ENCODE measurements around the gene AMBP. TPM values are rescaled to one million over a fixed set of nuclear protein-coding genes. Genes with fewer than 3 reads are reported as not detected.

Gene AMBP
- total and polyA plus RNA-seq, 4 donors: 0.23 to 1.7 TPM; not detected in 2

DNA sequence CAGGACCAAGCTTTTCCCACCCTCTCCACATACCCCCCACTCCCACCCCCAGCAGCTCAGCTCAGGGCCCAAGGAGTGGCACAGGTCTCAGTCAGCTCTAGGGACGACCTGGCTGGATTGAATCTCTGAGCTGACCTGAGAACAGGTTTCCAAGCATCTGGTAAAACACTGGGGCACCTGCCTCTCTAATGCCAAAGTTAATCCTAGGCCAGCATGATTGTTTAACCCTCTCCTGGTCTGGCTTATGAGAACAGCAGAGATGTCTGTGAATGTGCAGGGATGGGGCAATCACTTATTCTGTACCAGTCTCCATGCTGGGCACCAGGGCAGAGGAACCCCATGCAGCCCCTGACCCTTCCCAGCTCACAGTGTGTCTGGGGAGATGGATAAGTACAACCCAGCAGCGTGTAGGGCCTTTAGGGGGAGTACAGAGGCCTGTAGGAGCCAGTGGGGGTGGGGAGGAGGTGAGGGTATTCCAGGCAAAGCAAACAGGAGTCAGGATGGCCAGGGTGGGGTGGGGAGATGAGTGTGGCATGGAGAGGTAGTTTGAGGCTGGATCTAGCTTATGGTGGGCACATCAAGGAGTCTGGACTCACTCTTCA lies 21.7 kb upstream of the AMBP start:
- no peaks in the 10 kb centered on the region for H3K9me3 ChIP-seq (ENCODE audit: control insufficient read depth, insufficient read depth, low read length)
- H3K27ac ChIP-seq (ENCODE audit: low read depth, low read length): no peak overlapping the region
- no peak for DNase-seq (ENCODE audit: low read depth in 4 of 6, low spot score in 6 of 6)
- H3K4me1 ChIP-seq (ENCODE audit: control insufficient read depth, insufficient read depth, low read length): peaks cover 23% of the 10 kb centered on the region
- peaks cover 5% of the 10 kb centered on the region for H3K36me3 ChIP-seq (ENCODE audit: control insufficient read depth, insufficient read depth, low read length)
- no peak overlapping the region for H3K4me3 ChIP-seq (ENCODE audit: low read depth, low read length)
- 64% methylated on average over 2 of the region's 2 CpGs for WGBS (ENCODE audit: insufficient coverage)
- H3K27me3 ChIP-seq (ENCODE audit: control insufficient read depth, insufficient read depth, low read length): peaks cover 17% of the 10 kb centered on the region

DNA sequence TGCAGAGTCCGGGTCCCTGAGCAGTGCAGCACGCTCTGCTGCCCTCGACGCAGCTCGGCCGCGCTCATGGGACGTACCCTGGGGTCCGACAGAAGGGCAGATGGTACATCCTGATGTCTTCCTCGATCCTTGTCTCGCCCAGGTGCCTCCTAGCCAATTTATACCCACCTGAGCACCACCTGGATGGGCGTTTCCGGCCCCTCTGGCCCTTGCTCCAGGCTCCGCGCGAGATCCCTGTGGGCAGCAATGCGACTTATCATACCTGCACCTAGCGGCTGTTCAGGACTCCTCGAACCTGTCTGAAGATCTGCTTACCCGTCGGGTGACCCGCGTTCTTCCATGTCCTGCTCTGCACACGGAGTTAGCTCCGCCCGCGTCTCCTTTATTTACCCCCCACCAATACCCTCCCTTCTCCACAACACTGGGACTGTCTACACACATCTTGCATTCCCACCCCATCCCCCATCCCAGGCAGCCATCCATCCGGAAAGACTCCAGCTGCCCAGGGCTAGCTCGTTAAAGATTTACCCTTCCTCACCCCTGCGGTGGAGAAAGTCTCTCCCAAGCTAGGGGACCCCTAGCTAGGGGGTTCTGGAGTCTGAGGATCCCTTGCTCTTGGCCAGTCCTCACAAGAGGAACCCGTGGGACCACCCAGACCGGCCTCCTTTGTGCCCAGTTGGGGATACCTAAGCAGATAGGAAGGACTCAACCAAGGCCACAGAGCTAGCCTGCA lies 21.0 kb upstream of the AMBP start, which contains the start of gene KIF12:
KIF12 (minus strand) TSS at position 357 of the 733 bp plus-strand sequence; CDS start at position 341, 16 bp downstream.
- Histone ChIP-seq H3K9me3 (ENCODE audit: control insufficient read depth, insufficient read depth, low read length) (no peaks in the 10 kb centered on the region), H3K4me1 (ENCODE audit: control insufficient read depth, insufficient read depth, low read length) (peaks cover 23% of the 10 kb centered on the region), H3K4me3 (ENCODE audit: low read depth, low read length) (no peak within 1 kb of the TSS), H3K27me3 (ENCODE audit: control insufficient read depth, insufficient read depth, low read length) (peaks cover 17% of the 10 kb centered on the region), H3K36me3 (ENCODE audit: control insufficient read depth, insufficient read depth, low read length) (peaks cover 5% of the 10 kb centered on the region), H3K27ac (ENCODE audit: low read depth, low read length) (no peak within 1 kb of the TSS)
- 9% methylated on average over 30 of the region's 32 CpGs for WGBS (ENCODE audit: insufficient coverage)
- peak in 1 of 6 donors; percentile 65 for DNase-seq (ENCODE audit: low read depth in 4 of 6, low spot score in 6 of 6)

DNA sequence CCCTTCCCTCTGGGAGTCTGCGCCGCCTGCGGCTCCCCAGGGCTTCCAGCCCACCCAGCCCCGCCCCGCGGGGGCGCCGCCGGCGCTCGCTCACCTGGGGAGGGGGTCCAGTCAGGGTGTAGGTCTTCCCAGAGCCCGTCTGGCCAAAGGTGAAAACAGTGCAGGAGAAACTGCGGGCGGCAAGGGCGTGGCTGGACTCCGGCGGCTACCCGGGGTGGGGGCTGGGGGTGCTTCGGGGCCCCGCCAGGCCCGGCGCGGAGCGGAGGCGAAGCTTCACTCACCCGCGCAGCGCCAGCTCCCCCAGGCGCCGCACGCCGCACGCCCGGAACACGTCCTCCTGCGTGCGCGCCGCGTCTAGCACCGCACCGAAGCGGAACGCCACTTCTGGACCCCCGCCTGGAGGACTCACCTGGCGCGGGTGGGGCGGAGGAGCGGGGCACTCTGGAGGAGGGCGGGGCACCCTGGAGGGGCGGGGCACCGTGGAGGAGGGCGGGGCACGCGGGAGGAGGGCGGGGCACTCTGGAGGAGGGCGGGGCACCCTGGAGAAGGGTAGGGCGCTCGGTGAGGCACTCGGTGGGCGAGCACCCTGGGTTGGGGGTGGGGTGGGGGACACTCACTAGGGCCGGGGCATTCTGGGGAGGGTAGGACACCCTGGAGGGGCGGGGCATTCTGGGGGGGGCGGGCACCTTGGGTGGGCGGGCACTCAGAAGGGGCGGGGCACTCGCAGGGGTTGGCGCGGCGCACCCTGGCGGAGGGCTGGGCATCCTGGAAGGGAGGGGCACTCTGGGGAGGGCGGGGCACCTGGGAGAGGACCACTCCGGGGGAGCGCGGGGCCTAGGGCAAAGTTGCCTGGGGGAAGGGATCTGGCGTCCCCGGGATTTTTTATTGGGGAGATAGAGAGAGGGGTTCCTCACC lies 20.2 kb upstream of the AMBP start:
- under 1% methylated on average over 56 of the region's 77 CpGs for WGBS (ENCODE audit: insufficient coverage)
- DNase-seq (ENCODE audit: low read depth in 4 of 6, low spot score in 6 of 6): peak in 2 of 6 donors; percentile 46 to 66
- H3K27ac ChIP-seq (ENCODE audit: low read depth, low read length): no peak overlapping the region

DNA sequence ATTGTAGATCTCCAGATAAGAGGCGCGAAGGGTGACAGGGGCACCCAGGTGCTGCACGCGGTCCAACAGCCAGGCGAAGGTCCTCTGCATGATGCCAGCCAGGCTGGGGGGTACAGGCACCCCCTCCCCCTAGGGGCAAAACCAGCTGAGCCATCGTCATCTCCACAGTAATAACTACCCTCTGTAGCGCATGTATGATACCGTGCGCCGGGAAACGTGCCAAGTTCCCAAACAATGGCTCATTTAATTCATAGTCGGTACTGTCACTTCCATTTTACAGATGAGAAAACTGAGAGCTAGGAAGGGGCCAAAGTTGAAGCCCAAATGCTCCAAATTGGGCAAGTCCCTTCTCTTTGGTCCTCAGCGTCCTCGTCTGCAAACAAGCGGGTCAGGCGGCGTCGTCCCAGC lies 19.5 kb upstream of the AMBP start:
- 20% methylated on average over 18 of the region's 18 CpGs for WGBS (ENCODE audit: insufficient coverage)
- no peak overlapping the region for H3K4me3 ChIP-seq (ENCODE audit: low read depth, low read length)

More for the DNA sequence above, 20.2 kb upstream of the AMBP start:
- peaks cover 6% of the 10 kb centered on the region for H3K36me3 ChIP-seq (ENCODE audit: control insufficient read depth, insufficient read depth, low read length)
- peaks cover 17% of the 10 kb centered on the region for H3K27me3 ChIP-seq (ENCODE audit: control insufficient read depth, insufficient read depth, low read length)
- H3K4me1 ChIP-seq (ENCODE audit: control insufficient read depth, insufficient read depth, low read length): peaks cover 23% of the 10 kb centered on the region
- H3K4me3 ChIP-seq (ENCODE audit: low read depth, low read length): no peak overlapping the region
- H3K9me3 ChIP-seq (ENCODE audit: control insufficient read depth, insufficient read depth, low read length): no peaks in the 10 kb centered on the region

DNA sequence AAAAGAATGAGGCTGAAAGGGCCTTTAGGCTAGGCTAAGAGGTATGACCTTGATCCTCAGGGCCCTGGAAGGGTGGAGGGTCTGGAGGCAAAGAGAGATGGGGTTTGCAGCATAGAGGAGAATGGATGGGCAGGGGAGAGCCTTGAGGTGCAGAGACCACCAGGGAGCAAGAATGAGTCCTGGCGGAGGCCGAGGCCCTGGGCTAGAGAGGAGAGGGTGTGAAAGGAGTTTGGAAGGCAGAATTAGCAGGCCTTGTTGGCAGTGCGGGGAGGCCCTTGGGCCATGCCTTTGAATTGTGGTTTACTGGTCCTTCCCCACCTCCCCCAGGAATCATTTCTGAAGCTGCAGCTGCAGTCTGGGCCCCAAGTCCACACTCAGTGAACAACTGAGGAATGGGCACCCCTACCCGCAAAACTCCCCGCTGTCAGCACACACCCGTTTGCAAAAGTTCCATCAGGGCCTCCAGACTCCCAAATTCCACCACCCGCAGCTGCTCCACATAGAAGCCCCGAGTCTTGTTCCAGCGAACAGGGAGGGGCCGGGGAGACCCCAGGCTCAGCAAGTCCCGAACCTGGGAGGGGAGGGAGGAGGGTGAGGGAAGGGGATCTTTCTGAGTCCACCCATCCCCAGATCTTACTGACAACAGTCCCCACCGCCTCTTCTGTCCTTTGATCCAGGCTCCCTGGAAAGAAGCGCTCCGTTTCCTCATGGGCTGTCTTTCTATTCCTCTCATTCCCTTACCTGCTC lies 18.9 kb upstream of the AMBP start:
- peaks cover 17% of the 10 kb centered on the region for H3K27me3 ChIP-seq (ENCODE audit: control insufficient read depth, insufficient read depth, low read length)

More for the DNA sequence above, 19.5 kb upstream of the AMBP start:
- peaks cover 23% of the 10 kb centered on the region for H3K4me1 ChIP-seq (ENCODE audit: control insufficient read depth, insufficient read depth, low read length)
- H3K36me3 ChIP-seq (ENCODE audit: control insufficient read depth, insufficient read depth, low read length): peaks cover 10% of the 10 kb centered on the region
- peak in 2 of 6 donors; percentile 45 to 50 for DNase-seq (ENCODE audit: low read depth in 4 of 6, low spot score in 6 of 6)
- no peak overlapping the region for H3K27ac ChIP-seq (ENCODE audit: low read depth, low read length)
- H3K9me3 ChIP-seq (ENCODE audit: control insufficient read depth, insufficient read depth, low read length): no peaks in the 10 kb centered on the region
- peaks cover 17% of the 10 kb centered on the region for H3K27me3 ChIP-seq (ENCODE audit: control insufficient read depth, insufficient read depth, low read length)

DNA sequence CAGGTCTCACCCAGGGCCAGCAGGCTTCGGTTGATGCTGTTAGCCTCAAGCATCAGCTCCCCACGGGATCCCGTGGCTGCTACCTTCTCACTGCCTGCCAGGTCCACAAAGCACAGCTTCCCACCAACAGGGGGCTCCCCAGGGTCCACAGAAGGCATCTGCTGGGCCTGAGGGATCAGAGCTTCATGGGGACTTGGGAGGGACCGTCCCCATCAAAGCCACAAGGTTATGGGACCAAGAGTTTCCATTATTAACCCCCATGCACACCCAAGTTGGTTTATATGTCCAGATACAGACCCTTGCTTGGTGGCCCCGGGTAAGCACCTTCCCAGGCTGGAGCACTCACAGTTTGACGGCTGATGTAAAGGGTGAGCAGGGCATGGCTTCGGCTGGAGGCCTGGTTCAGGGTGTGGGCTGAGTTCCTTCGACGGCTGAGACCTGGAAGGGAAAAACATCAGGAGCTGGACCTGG lies 18.0 kb upstream of the AMBP start:
- Histone ChIP-seq H3K4me3 (ENCODE audit: low read depth, low read length) (no peak overlapping the region), H3K4me1 (ENCODE audit: control insufficient read depth, insufficient read depth, low read length) (peaks cover 23% of the 10 kb centered on the region), H3K27me3 (ENCODE audit: control insufficient read depth, insufficient read depth, low read length) (peaks cover 17% of the 10 kb centered on the region), H3K9me3 (ENCODE audit: control insufficient read depth, insufficient read depth, low read length) (no peaks in the 10 kb centered on the region), H3K36me3 (ENCODE audit: control insufficient read depth, insufficient read depth, low read length) (peaks cover 10% of the 10 kb centered on the region), H3K27ac (ENCODE audit: low read depth, low read length) (no peak overlapping the region)
- no peak for DNase-seq (ENCODE audit: low read depth in 4 of 6, low spot score in 6 of 6)
- 72% methylated on average over 9 of the region's 9 CpGs for WGBS (ENCODE audit: insufficient coverage)

More for the DNA sequence above, 18.9 kb upstream of the AMBP start:
- Histone ChIP-seq H3K4me3 (ENCODE audit: low read depth, low read length) (no peak overlapping the region), H3K9me3 (ENCODE audit: control insufficient read depth, insufficient read depth, low read length) (no peaks in the 10 kb centered on the region), H3K27ac (ENCODE audit: low read depth, low read length) (no peak overlapping the region), H3K4me1 (ENCODE audit: control insufficient read depth, insufficient read depth, low read length) (peaks cover 23% of the 10 kb centered on the region), H3K36me3 (ENCODE audit: control insufficient read depth, insufficient read depth, low read length) (peaks cover 10% of the 10 kb centered on the region)
- no peak for DNase-seq (ENCODE audit: low read depth in 4 of 6, low spot score in 6 of 6)
- WGBS (ENCODE audit: insufficient coverage): 37% methylated on average over 3 of the region's 14 CpGs

DNA sequence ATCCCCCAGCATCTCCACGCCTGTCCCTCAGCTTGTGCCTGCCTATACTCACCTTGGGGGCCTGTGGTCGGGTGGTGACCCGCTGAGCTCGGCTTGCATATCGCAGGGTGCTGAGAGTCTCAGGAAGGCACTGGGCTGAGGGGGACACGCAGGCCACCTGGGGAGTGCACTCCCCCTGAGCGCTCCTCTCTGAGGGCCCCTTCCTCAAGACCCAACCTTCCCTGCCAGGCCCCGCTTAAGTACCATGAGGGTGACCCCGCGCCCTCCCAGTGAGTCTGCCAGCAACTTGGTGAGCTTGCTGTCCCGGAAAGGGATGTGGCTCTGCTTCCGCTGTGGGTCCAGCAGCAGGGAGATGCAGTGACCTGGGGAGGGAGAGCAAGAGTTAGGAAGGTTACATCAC lies 16.9 kb upstream of the AMBP start:
- no peak for DNase-seq (ENCODE audit: low read depth in 4 of 6, low spot score in 6 of 6)
- H3K9me3 ChIP-seq (ENCODE audit: control insufficient read depth, insufficient read depth, low read length): no peaks in the 10 kb centered on the region
- no peak overlapping the region for H3K4me3 ChIP-seq (ENCODE audit: low read depth, low read length)
- WGBS (ENCODE audit: insufficient coverage): 90% methylated on average over 11 of the region's 12 CpGs
- peaks cover 23% of the 10 kb centered on the region for H3K4me1 ChIP-seq (ENCODE audit: control insufficient read depth, insufficient read depth, low read length)
- peaks cover 17% of the 10 kb centered on the region for H3K27me3 ChIP-seq (ENCODE audit: control insufficient read depth, insufficient read depth, low read length)
- peaks cover 10% of the 10 kb centered on the region for H3K36me3 ChIP-seq (ENCODE audit: control insufficient read depth, insufficient read depth, low read length)
- no peak overlapping the region for H3K27ac ChIP-seq (ENCODE audit: low read depth, low read length)

DNA sequence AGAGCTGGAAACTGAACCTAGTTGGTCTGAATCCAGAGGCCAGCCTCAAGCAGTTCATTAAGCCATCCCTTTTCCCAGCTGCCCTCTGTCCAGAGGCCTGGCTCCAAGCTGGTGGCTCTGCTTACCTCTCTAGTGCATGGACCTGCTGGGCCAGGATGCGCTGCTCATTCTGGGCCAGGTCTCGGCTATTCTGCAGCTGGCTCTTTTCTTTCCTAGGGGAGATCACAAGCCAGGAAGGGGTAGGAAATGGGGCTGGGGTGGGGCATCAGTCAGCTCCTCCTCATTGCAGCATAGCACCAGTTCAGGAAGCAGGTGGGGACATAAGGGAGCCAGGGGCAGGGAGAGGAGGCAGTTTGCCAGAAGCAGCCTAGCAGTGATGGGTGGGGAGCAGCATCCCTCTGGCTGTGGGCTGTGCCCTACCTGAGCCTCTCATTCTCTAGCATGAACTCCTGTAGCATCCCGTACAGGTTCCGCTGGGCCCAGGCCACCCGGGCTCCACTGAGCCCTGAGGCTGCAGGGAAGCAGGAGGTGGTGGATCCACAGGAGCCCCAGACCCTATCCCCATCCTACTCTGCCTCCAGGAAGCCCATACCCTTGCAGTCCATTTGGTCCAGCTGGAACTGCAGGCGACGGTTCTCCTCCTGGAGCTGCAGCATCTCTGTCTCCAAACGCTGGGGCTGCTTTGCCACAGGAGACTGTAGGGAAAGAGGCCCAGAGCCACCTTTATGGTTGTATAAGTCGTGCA lies 15.8 kb upstream of the AMBP start:
- H3K36me3 ChIP-seq (ENCODE audit: control insufficient read depth, insufficient read depth, low read length): peaks cover 10% of the 10 kb centered on the region
- DNase-seq (ENCODE audit: low read depth in 4 of 6, low spot score in 6 of 6): no peak
- no peak overlapping the region for H3K4me3 ChIP-seq (ENCODE audit: low read depth, low read length)
- H3K27ac ChIP-seq (ENCODE audit: low read depth, low read length): no peak overlapping the region
- H3K9me3 ChIP-seq (ENCODE audit: control insufficient read depth, insufficient read depth, low read length): no peaks in the 10 kb centered on the region
- WGBS (ENCODE audit: insufficient coverage): 91% methylated on average over 8 of the region's 9 CpGs
- peaks cover 18% of the 10 kb centered on the region for H3K4me1 ChIP-seq (ENCODE audit: control insufficient read depth, insufficient read depth, low read length)
- H3K27me3 ChIP-seq (ENCODE audit: control insufficient read depth, insufficient read depth, low read length): peaks cover 13% of the 10 kb centered on the region
